ENCODE results near the gene TXLNB.
A peak's percentile ranks its signal among the peaks of the same experiment; 100 is the strongest.

Gene TXLNB

GRCh38 chr6:139335447-139336210 is 43.8 kb upstream of the TXLNB start:
- TF ChIP-seq, protein P1, sequence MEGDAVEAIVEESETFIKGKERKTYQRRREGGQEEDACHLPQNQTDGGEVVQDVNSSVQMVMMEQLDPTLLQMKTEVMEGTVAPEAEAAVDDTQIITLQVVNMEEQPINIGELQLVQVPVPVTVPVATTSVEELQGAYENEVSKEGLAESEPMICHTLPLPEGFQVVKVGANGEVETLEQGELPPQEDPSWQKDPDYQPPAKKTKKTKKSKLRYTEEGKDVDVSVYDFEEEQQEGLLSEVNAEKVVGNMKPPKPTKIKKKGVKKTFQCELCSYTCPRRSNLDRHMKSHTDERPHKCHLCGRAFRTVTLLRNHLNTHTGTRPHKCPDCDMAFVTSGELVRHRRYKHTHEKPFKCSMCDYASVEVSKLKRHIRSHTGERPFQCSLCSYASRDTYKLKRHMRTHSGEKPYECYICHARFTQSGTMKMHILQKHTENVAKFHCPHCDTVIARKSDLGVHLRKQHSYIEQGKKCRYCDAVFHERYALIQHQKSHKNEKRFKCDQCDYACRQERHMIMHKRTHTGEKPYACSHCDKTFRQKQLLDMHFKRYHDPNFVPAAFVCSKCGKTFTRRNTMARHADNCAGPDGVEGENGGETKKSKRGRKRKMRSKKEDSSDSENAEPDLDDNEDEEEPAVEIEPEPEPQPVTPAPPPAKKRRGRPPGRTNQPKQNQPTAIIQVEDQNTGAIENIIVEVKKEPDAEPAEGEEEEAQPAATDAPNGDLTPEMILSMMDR (conservative IDR thresholded peaks at IDR 0.05; ENCODE audit: low read length) = no peak
- DNase-seq (ENCODE audit: low read depth) = no peak

GRCh38 chr6:139334806-139335446 is 43.1 kb upstream of the TXLNB start:
- no peak overlapping the region for H3K4me3 ChIP-seq (ENCODE audit: low read length)
- DNase-seq (ENCODE audit: low read depth) = peak; percentile 96
- TF ChIP-seq, protein P1 (conservative IDR thresholded peaks at IDR 0.05; ENCODE audit: low read length) = no peak

More at GRCh38 chr6:139335447-139336210, 43.8 kb upstream of the TXLNB start:
- no peak overlapping the region for H3K4me3 ChIP-seq (ENCODE audit: low read length)

DNA sequence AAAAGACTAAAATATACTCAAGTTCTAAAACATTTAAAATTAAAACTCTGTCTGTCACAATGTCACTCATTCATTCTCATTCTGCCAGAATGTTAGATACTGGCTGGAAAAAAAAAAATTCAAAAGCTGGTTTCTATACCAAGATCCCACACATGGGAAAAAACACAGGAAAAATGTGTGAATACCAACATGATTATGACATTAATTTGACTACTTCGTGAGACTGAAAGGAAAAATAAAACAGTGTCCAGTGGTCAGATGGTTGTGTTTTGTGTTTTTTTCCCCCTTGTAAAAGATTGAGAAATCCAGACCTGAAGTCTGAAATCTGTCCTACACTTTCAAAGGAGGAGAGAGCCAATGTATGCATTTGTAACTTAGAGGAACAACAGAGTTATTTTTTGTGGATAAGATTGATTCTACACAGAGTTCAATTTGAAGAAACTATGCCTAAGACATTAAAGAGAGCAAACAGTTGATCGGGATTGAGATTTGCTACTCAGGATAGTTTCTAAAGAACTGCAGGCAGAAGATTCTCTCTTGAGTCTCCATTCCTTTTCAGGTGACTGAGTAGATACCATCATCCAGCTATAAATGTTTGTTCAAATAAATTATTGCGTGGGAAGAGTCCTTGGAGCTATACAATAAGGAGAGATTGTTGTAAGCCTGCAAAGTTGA is 39.2 kb upstream of the TXLNB start:
- TF ChIP-seq, protein P1 (conservative IDR thresholded peaks at IDR 0.05; ENCODE audit: low read length) = no peak
- peak; percentile 75 for DNase-seq (ENCODE audit: low read depth)

DNA sequence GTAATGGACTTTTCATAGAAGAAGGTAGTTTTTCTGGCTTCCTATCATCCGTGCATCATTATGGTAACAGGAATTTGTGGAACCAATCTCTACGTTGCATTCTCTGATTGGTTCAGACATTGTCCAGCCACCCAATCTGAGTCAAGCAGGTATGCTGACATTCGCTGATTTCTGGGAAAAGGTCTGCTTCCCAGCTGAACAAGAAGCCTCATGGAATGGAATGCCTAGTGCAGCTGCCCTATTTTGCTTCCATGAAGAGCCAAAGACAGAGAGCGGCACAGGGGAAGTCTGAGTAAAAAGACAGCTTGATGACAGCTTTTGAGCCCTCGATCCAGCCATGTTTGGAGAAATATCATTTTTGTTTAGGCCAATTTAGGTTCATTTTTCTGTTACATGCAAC is 38.5 kb upstream of the TXLNB start:
- TF ChIP-seq, protein P1 (conservative IDR thresholded peaks at IDR 0.05; ENCODE audit: low read length) = no peak
- H3K4me3 ChIP-seq (ENCODE audit: low read length) = no peak overlapping the region
- DNase-seq (ENCODE audit: low read depth) = peak; percentile 51

More for the DNA sequence above, 39.2 kb upstream of the TXLNB start:
- no peak overlapping the region for H3K4me3 ChIP-seq (ENCODE audit: low read length)

GRCh38 chr6:139329224-139329623 is 37.4 kb upstream of the TXLNB start:
- no peak for DNase-seq (ENCODE audit: low read depth)
- no peak overlapping the region for H3K4me3 ChIP-seq (ENCODE audit: low read length)
- TF ChIP-seq, protein P1 (conservative IDR thresholded peaks at IDR 0.05; ENCODE audit: low read length) = no peak

DNA sequence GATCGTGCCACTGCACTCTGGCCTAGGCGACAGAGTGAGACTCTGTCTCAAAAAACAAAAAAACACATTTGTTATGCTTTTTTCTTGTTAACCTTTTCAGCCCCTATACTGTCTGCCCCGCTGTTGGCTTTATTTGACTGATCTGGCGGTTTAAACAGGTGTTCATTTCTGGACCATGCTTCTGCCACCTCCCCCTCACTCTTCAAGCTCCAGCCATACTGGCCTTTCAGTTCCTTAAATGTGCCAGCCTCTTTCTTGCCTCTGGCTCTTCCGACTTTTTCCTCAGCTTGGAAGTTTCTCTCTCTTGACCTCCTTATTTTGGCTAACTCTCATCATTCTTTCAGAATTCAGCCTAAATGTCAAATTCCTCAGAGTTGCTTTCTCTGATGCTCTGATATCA is 35.2 kb upstream of the TXLNB start:
- TF ChIP-seq, protein P1 (conservative IDR thresholded peaks at IDR 0.05; ENCODE audit: low read length) = no peak

More for the DNA sequence above, 35.2 kb upstream of the TXLNB start:
- no peak for DNase-seq (ENCODE audit: low read depth)
- no peak overlapping the region for H3K4me3 ChIP-seq (ENCODE audit: low read length)

Measured in AG10803 (cell line).